Fibroblast of peridontal ligament (primary cell): Measurements from ENCODE around the gene TRIP10.
A peak's percentile ranks its signal among the peaks of the same experiment; 100 is the strongest.
"Not testable (repeated sequence)": the region's sequence is repeated elsewhere in the genome, so short reads cannot be mapped to it uniquely, and the experiment has no call there.

ENCODE experiments used
- DNase-seq: peaks from one replicate; pipeline ENCODE4 v3.0.0-alpha.2; 2010; ENCODE audit errors: extremely low read depth

Gene TRIP10

GRCh38 chr19:6740589-6741343, 1.3 kb downstream of the TRIP10 start:
- DNase-seq = peak; percentile 15

GRCh38 chr19:6743066-6743465, 3.6 kb downstream of the TRIP10 start:
- DNase-seq = no peak

- no peak for DNase-seq
Observed at GRCh38 chr19:6743714-6744380, 4.4 kb downstream of the TRIP10 start.

GRCh38 chr19:6744381-6745301, 5.2 kb downstream of the TRIP10 start:
- DNase-seq = peak; percentile 73

- no peak for DNase-seq
Observed at GRCh38 chr19:6745965-6746364, 6.5 kb downstream of the TRIP10 start.

- not testable (repeated sequence) for DNase-seq
Observed at GRCh38 chr19:6748543-6748942, 9.1 kb downstream of the TRIP10 start.

GRCh38 chr19:6750062-6750461, 10.6 kb downstream of the TRIP10 start:
- DNase-seq = no peak

GRCh38 chr19:6751189-6751588, 11.7 kb downstream of the TRIP10 start:
- DNase-seq = no peak

GRCh38 chr19:6752256-6753177, 13.0 kb downstream of the TRIP10 start:
- no peak for DNase-seq

- DNase-seq = peak; percentile 27
Observed at GRCh38 chr19:6753178-6754031, 13.9 kb downstream of the TRIP10 start.

GRCh38 chr19:6754136-6754535, 14.7 kb downstream of the TRIP10 start:
- no peak for DNase-seq

GRCh38 chr19:6754653-6755463, 15.4 kb downstream of the TRIP10 start:
- DNase-seq = no peak

- no peak for DNase-seq
Observed at GRCh38 chr19:6760606-6761005, 21.1 kb downstream of the TRIP10 start.

- DNase-seq = no peak
Observed at GRCh38 chr19:6761053-6761676, 21.7 kb downstream of the TRIP10 start.

- not testable (repeated sequence) for DNase-seq
Observed at GRCh38 chr19:6762253-6762797, 22.8 kb downstream of the TRIP10 start.

GRCh38 chr19:6765738-6766356, 26.4 kb downstream of the TRIP10 start:
- no peak for DNase-seq

GRCh38 chr19:6766357-6767080, 27.0 kb downstream of the TRIP10 start:
- no peak for DNase-seq

GRCh38 chr19:6767081-6767356, 27.5 kb downstream of the TRIP10 start:
- no peak for DNase-seq
